Activated T-helper 17 cell treated with anti-CD3 and anti-CD28 coated beads, Interleukin-2, amount 50 U/mL, for 72 hours (primary cell): ENCODE results near the gene PIEZO2. TPM values are rescaled to one million over a fixed set of nuclear protein-coding genes. Genes with fewer than 3 reads are reported as not detected.
A peak's percentile ranks its signal among the peaks of the same experiment; 100 is the strongest.

Source experiments
- ATAC-seq: fragments of 150-1000 bp; cut with Tn5 transposase; replicated peaks from 2 replicates; pipeline ENCODE4 v1.10.0; 2021; ENCODE audit warnings: mild to moderate bottlenecking, moderate library complexity
- H3K27ac Mint-ChIP-seq: one replicate; pipeline ENCODE4 v1.8.0; 2022; ENCODE audit warnings: mixed read lengths
- H3K27me3 Mint-ChIP-seq: one replicate; pipeline ENCODE4 v1.8.0; 2022; ENCODE audit warnings: mixed read lengths
- H3K36me3 Mint-ChIP-seq: one replicate; pipeline ENCODE4 v1.8.0; 2022; ENCODE audit warnings: low read depth, mild to moderate bottlenecking, mixed read lengths
- H3K4me1 Mint-ChIP-seq: one replicate; pipeline ENCODE4 v1.8.0; 2022; ENCODE audit warnings: mixed read lengths
- H3K4me3 Mint-ChIP-seq: one replicate; pipeline ENCODE4 v1.8.0; 2022; ENCODE audit warnings: mild to moderate bottlenecking, mixed read lengths
- H3K9me3 Mint-ChIP-seq: one replicate; pipeline ENCODE4 v1.8.0; 2022; ENCODE audit warnings: mixed read lengths
- total RNA-seq, 2 donors: library from RNA; stranded (reverse); gene quantifications; one replicate each; pipeline ENCODE4 v1.2.3, GENCODE V29; 2022

PIEZO2 gene
- total RNA-seq, 2 donors from 2014 or later, result not detected

- H3K27ac Mint-ChIP-seq, result no peak overlapping the region
- no peaks in the 10 kb centered on the region for H3K4me1 Mint-ChIP-seq
- ATAC-seq, result no peak
- no peaks in the 10 kb centered on the region for H3K36me3 Mint-ChIP-seq
- H3K9me3 Mint-ChIP-seq, result no peaks in the 10 kb centered on the region
- H3K27me3 Mint-ChIP-seq, result peaks cover 5% of the 10 kb centered on the region
- H3K4me3 Mint-ChIP-seq, result no peak overlapping the region
Observed at GRCh38 chr18:10798727-10799550, 350.4 kb downstream of the PIEZO2 start.

- no peaks in the 10 kb centered on the region for H3K4me1 Mint-ChIP-seq
- no peak overlapping the region for H3K27ac Mint-ChIP-seq
- H3K27me3 Mint-ChIP-seq, result peaks cover 5% of the 10 kb centered on the region
- no peaks in the 10 kb centered on the region for H3K9me3 Mint-ChIP-seq
- no peaks in the 10 kb centered on the region for H3K36me3 Mint-ChIP-seq
- no peak for ATAC-seq
- H3K4me3 Mint-ChIP-seq, result no peak overlapping the region
Observed at GRCh38 chr18:10797896-10798295, 351.5 kb downstream of the PIEZO2 start.

GRCh38 chr18:10794771-10795170 is 354.6 kb downstream of the PIEZO2 start:
- Mint-ChIP-seq H3K27me3 (peaks cover 11% of the 10 kb centered on the region), H3K27ac (no peak overlapping the region), H3K9me3 (no peaks in the 10 kb centered on the region), H3K4me1 (no peaks in the 10 kb centered on the region), H3K4me3 (no peak overlapping the region), H3K36me3 (no peaks in the 10 kb centered on the region)
- ATAC-seq, result no peak

- Mint-ChIP-seq H3K36me3 (no peaks in the 10 kb centered on the region), H3K27ac (no peak overlapping the region), H3K9me3 (no peaks in the 10 kb centered on the region), H3K4me1 (no peaks in the 10 kb centered on the region), H3K4me3 (no peak overlapping the region), H3K27me3 (peaks cover 16% of the 10 kb centered on the region)
- ATAC-seq, result no peak
Observed at GRCh38 chr18:10793730-10794370, 355.5 kb downstream of the PIEZO2 start.

- no peak for ATAC-seq
- no peak overlapping the region for H3K27ac Mint-ChIP-seq
- H3K27me3 Mint-ChIP-seq, result peaks cover 16% of the 10 kb centered on the region
- no peaks in the 10 kb centered on the region for H3K36me3 Mint-ChIP-seq
- no peaks in the 10 kb centered on the region for H3K4me1 Mint-ChIP-seq
- H3K9me3 Mint-ChIP-seq, result no peaks in the 10 kb centered on the region
- H3K4me3 Mint-ChIP-seq, result no peak overlapping the region
Observed at GRCh38 chr18:10792181-10792580, 357.2 kb downstream of the PIEZO2 start.

GRCh38 chr18:10791169-10791831 is 358.1 kb downstream of the PIEZO2 start:
- no peak overlapping the region for H3K4me3 Mint-ChIP-seq

GRCh38 chr18:10789180-10789579 is 360.2 kb downstream of the PIEZO2 start:
- Mint-ChIP-seq H3K4me1 (no peaks in the 10 kb centered on the region), H3K27me3 (peaks cover 27% of the 10 kb centered on the region), H3K4me3 (no peak overlapping the region), H3K9me3 (no peaks in the 10 kb centered on the region), H3K36me3 (no peaks in the 10 kb centered on the region), H3K27ac (no peak overlapping the region)
- no peak for ATAC-seq

More at GRCh38 chr18:10791169-10791831, 358.1 kb downstream of the PIEZO2 start:
- H3K9me3 Mint-ChIP-seq, result no peaks in the 10 kb centered on the region
- no peak overlapping the region for H3K27ac Mint-ChIP-seq
- peaks cover 16% of the 10 kb centered on the region for H3K27me3 Mint-ChIP-seq
- ATAC-seq, result no peak
- no peaks in the 10 kb centered on the region for H3K36me3 Mint-ChIP-seq
- no peaks in the 10 kb centered on the region for H3K4me1 Mint-ChIP-seq

- peak; percentile 94 for ATAC-seq
- H3K27ac Mint-ChIP-seq, result no peak overlapping the region
- no peaks in the 10 kb centered on the region for H3K36me3 Mint-ChIP-seq
- H3K9me3 Mint-ChIP-seq, result no peaks in the 10 kb centered on the region
- peaks cover 32% of the 10 kb centered on the region for H3K27me3 Mint-ChIP-seq
- no peaks in the 10 kb centered on the region for H3K4me1 Mint-ChIP-seq
- no peak overlapping the region for H3K4me3 Mint-ChIP-seq
Observed at GRCh38 chr18:10787293-10787901, 362.0 kb downstream of the PIEZO2 start.

- Mint-ChIP-seq H3K4me3 (no peak overlapping the region), H3K9me3 (no peaks in the 10 kb centered on the region), H3K27ac (no peak overlapping the region), H3K4me1 (no peaks in the 10 kb centered on the region), H3K27me3 (peaks cover 26% of the 10 kb centered on the region), H3K36me3 (no peaks in the 10 kb centered on the region)
- no peak for ATAC-seq
Observed at GRCh38 chr18:10785798-10786197, 363.6 kb downstream of the PIEZO2 start.

GRCh38 chr18:10784596-10785202 is 364.7 kb downstream of the PIEZO2 start:
- Mint-ChIP-seq H3K4me3 (no peak overlapping the region), H3K27me3 (peaks cover 32% of the 10 kb centered on the region), H3K9me3 (no peaks in the 10 kb centered on the region), H3K27ac (no peak overlapping the region), H3K36me3 (no peaks in the 10 kb centered on the region), H3K4me1 (no peaks in the 10 kb centered on the region)
- no peak for ATAC-seq

- Mint-ChIP-seq H3K4me3 (no peak overlapping the region), H3K27ac (no peak overlapping the region), H3K36me3 (no peaks in the 10 kb centered on the region), H3K4me1 (no peaks in the 10 kb centered on the region), H3K9me3 (no peaks in the 10 kb centered on the region), H3K27me3 (peaks cover 31% of the 10 kb centered on the region)
- ATAC-seq, result no peak
Observed at GRCh38 chr18:10783941-10784340, 365.4 kb downstream of the PIEZO2 start.

GRCh38 chr18:10776493-10776892 is 372.9 kb downstream of the PIEZO2 start:
- peaks cover 36% of the 10 kb centered on the region for H3K27me3 Mint-ChIP-seq
- no peak overlapping the region for H3K27ac Mint-ChIP-seq
- no peak overlapping the region for H3K4me3 Mint-ChIP-seq
- H3K36me3 Mint-ChIP-seq, result no peaks in the 10 kb centered on the region
- H3K4me1 Mint-ChIP-seq, result no peaks in the 10 kb centered on the region
- ATAC-seq, result no peak
- H3K9me3 Mint-ChIP-seq, result no peaks in the 10 kb centered on the region

GRCh38 chr18:10775026-10775425 is 374.3 kb downstream of the PIEZO2 start:
- peaks cover 37% of the 10 kb centered on the region for H3K27me3 Mint-ChIP-seq
- no peaks in the 10 kb centered on the region for H3K4me1 Mint-ChIP-seq
- no peak overlapping the region for H3K27ac Mint-ChIP-seq
- no peak for ATAC-seq
- H3K9me3 Mint-ChIP-seq, result no peaks in the 10 kb centered on the region
- no peak overlapping the region for H3K4me3 Mint-ChIP-seq
- no peaks in the 10 kb centered on the region for H3K36me3 Mint-ChIP-seq

- ATAC-seq, result peak; percentile 71
- Mint-ChIP-seq H3K27me3 (peaks cover 31% of the 10 kb centered on the region), H3K27ac (no peak overlapping the region)
Observed at GRCh38 chr18:10771053-10771709, 378.2 kb downstream of the PIEZO2 start.

More at GRCh38 chr18:10771053-10771709, 378.2 kb downstream of the PIEZO2 start:
- H3K9me3 Mint-ChIP-seq, result no peaks in the 10 kb centered on the region
- H3K4me1 Mint-ChIP-seq, result no peaks in the 10 kb centered on the region
- no peak overlapping the region for H3K4me3 Mint-ChIP-seq
- no peaks in the 10 kb centered on the region for H3K36me3 Mint-ChIP-seq
